Lung microvascular endothelial cell (primary cell): Measurements from ENCODE around the gene CAPN9. TPM values are rescaled to one million over a fixed set of nuclear protein-coding genes. Genes with fewer than 3 reads are reported as not detected.

Experiments used
- DNase-seq, 2 donors: peaks; one replicate each; pipeline versions ENCODE4 v3.0.0 to v3.0.0-alpha.2; 2010; ENCODE audit warnings: low read depth in 2 of 2
- total RNA-seq: library from RNA; depleted of rRNA; stranded (reverse); fragments of >200 nt; gene quantifications from 2 replicates; pipeline ENCODE4 v1.2.1, GENCODE V29; 2014

The CAPN9 gene
- total RNA-seq, 1 donor from 2014 or later: not detected

- no peak for DNase-seq
Observed at GRCh38 chr1:230794871-230795605, 47.9 kb downstream of the CAPN9 start.

DNA sequence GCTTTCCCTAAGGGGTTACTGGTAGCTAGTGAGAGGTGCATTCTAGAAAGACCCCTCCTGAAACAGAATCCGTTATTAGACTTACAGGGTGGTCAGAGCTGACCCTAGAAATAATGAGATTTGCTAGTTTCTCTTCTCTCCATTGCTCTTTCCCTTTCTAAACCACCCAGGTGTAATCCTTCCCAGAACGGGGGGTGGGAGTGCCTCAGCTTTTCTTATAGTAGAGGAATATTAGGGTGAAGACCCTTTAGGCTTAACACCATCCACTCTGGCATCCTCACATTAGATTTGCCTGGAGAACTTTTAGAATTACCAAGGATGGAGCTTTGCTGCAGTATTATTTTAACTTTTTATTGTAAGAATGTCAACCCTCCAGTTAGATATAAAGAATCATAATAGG lies 49.4 kb downstream of the CAPN9 start:
- DNase-seq: no peak

DNA sequence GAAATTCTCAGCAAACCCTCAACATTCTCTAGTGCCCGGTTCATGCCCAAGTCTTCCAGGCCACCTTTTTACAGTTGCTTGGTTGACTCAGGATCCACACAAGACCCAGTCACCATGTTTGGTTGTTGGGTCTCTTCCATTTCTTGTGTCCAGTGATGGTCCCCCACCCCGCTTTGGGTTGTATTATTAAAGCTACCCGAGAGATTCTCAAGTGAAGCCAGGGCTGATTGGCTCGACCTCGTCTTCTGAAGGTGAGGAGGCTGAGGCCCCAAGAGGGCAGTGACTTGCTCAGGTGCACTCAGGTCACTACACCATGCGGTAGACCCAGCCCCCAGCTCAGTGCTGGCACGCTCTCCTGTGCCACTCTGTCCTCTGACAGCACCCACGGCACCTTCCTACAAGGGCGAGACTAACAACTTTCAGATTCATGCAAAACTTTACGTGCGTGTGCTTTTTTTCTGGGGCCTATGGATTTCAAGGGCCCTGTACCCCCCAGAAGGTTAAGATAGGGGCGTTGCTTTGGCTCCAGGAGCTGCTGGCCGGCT lies 50.3 kb downstream of the CAPN9 start:
- DNase-seq: no peak

- DNase-seq: peak; percentile 66 to 84
Observed at GRCh38 chr1:230797942-230798365, 50.8 kb downstream of the CAPN9 start.

DNA sequence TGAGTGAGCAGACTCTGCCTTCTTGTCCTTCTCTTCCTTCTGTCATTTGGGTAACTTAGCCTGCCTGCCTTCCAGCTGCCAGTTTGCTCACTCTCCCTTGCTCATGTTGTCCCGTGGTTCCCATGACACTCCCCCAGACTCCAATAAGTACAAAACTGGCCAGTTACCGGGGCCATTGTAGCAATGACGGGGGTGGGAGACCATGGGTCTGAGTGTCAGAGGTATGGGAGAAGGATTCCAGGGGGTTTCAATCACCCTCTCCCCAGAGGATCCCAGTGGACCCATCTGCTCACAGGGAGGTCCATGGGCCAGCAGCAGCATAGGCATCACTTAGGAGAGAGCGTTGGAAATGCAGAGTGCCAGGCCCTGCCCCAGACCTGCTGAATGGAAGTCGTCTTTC lies 51.3 kb downstream of the CAPN9 start:
- no peak for DNase-seq

DNA sequence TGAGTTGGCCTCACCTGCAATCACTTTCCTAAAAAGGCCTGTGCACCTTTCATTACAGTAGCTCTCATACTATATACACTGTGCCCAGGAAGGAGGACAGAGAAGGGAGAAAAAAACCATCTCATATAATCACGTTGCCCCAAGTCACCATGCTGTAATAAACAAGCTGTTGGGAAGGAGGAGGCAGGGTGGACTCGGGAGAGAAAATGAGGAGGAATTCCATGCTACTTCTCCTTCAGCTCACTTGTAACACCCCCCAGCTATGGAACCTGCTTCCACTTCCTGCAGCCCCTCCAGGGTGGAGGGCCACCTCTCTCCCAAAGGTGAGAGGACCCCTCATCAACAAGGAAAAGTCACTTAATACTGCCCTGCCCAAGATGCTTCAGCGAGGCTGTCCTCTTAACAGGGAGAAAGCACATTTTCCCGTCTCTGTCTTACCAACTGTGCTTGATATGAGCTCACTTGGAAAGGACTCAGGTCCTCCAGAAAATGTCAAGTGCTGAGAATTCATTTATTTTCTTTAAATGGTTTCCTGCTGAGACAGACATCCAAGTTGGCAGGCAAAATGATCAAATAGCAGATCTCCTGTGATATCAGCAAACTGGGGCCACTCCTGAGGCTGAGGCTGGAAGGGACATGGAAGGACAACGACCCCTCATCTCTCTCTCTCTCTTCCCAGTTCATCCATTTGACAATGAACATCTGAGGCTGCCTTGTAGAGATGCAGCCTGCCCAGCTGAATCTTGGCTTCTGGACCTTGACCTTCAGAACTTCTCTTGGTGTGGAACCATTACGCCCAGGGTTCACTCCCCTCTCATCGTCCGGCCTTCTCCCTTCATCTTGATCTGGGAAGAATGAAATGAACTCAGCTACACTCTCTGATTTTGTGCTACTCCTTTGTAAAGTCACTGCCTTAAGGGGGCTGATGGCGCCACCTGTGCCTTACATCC lies 54.0 kb downstream of the CAPN9 start:
- DNase-seq: no peak

- no peak for DNase-seq
Observed at GRCh38 chr1:230804396-230804795, 57.2 kb downstream of the CAPN9 start.

DNA sequence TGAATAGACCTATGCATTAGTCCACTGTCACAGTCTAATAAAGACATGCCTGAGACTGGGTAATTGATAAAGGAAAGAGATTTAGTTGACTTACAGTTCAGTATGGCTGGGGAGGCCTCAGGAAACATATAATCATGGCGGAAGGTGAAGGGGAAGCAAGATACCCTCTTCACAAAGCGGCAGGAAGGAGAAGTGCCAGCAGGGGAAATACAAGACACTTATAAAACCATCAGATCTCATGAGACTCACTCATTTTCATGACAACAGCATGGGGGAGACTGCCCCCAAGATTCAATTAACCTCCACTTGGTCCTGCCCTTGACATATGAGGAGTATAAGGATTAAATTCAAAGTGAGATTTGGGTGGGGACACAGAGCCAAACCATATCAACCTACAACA lies 59.4 kb downstream of the CAPN9 start:
- DNase-seq: no peak

DNA sequence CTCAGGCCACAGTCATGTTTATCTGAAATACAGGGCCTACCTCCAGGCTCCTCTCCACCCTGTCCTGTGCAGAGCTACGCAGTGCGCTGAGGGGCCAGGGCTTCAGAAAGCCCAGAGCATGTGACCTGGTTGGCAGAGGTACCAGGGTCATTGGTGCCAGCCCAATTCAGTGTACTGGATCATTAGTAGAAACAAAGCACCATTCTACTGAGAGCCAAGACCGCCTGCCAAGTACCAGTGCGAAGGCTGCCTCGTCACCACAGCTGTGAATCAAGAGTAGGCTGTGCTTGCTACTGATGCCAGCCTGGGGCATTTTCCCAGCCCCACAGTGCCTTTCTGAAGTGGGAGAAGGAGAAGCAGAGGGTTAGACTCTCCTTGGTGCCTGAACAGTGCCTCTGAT lies 59.8 kb downstream of the CAPN9 start:
- no peak for DNase-seq

- no peak for DNase-seq
Observed at GRCh38 chr1:230807561-230808280, 60.5 kb downstream of the CAPN9 start.

DNA sequence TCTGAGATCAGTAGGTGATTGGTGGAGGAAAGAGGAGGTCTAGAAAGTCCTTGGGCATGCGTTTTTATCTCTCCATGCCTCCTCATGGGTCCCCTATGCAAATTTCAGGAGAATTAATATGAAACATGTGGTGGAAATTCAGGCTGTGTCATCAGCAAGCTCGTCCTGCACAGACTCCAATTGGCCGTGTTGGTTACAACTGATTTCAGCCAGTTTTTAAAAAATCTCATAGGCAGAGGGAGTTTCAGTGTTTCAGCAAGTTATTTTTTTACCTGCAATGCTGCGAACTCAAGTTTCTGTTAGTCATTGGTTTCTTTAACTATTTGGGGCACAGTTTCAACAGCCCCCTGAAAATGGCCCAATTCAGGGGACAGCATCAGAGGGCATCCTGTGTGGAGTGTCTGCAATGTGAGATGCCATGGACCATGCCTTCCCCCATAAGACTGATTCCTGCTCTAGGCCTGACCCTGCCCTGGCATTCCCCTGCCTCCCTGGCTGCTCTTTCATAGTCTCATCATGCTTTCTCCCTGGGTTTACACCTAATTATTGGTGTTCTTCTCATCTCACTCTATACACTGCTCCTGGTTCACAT lies 61.2 kb downstream of the CAPN9 start:
- no peak for DNase-seq

DNA sequence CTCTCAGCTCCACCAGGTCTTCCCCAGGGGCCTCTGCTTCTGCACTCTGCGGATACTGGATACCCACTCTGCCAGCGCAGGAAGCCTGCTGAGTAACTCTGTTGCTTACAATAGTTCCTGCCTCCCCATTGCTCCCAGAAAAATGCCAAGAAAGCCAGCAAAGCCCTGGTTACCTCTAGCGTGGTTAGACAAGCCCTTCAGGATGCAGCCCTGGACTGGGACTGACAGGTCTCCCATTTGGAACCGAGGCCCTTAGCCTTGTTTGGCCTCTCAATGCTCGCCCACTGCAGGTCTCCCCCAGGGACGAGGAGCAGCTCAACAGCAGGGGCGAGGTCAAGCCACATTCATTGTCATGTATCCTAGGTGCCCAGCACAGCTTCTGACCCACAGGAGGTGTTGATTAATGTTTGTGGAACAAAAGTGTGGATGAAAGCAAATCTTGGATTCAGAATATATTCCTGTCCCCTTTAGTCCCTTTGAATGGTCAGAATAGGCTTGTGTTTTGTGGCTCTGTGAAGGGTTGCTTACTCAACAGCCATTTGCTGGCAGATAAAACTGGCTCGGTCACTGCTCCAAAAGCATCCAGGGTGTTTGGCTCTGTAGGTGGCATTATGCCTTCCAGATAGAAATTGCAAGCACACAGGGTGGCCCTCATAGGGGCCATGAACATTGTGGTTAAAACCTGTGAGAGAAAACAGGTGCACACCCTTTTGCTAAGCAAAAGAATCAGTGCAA lies 62.2 kb downstream of the CAPN9 start:
- DNase-seq: no peak

DNA sequence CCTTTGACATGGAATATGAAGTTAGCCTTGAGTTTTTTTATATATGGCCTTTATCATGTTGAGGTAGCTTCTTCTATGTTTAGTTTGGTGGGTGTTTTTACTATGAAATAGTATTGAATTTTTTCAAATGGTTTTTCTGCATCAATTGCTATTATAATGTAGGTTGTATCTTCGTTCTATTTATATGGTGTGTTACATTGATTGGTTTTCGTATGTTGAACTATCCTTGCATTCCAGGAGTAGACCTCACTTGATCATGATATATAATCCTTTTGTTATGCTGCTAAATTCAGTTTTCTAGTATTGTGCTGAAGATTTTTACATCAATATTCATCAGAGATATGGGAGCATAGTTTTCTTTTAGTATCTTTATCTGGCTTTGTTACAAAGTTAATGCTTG lies 65.4 kb downstream of the CAPN9 start:
- no peak for DNase-seq

GRCh38 chr1:230814949-230815692 lies 67.9 kb downstream of the CAPN9 start:
- DNase-seq: no peak

- DNase-seq: no peak
Observed at GRCh38 chr1:230816018-230816417, 68.8 kb downstream of the CAPN9 start.

GRCh38 chr1:230818367-230818766 lies 71.2 kb downstream of the CAPN9 start:
- DNase-seq: no peak

DNA sequence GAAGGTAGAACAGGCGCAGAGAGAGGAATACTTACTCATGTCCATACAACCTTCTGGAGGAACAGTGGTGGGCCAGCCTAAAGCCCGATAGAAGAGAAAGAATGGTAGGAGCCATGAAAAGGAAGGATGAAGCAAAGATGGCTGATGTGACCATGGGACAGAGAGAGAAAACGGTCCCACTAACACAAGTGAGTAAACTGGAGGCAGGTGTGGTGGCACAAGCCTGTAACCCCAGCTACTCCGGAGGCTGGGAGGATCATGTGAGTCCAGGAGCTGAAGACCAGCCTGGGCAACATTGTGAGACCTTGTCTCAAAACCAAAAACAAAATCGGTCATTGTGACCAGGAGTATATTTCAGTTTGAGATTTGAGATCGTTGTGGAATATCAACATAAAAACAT lies 71.7 kb downstream of the CAPN9 start:
- DNase-seq: no peak

- DNase-seq: no peak
Observed at GRCh38 chr1:230819976-230820375, 72.8 kb downstream of the CAPN9 start.

- DNase-seq: no peak
Observed at GRCh38 chr1:230820568-230820967, 73.4 kb downstream of the CAPN9 start.

DNA sequence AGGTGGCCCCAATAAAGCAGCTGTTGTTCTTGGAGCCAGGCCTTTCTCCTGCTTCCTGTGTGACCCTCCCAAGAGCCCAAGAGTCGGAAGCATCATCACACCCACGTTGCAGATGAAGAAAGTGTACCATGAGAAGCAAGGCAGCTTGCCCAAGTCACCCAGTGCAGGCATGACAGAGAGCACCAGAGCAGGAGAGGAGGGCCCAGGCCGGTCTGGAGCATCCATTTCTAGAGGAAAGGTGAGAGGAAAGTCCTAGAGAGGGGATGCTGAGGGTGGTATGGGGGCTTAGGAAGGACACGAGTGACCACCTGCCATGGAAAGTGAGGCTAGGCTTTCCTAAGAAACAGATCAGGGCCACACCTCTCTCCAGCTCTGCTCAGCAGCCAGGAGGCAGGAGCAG lies 74.2 kb downstream of the CAPN9 start:
- DNase-seq: no peak
